ENCODE results near the gene GPT2.

The GPT2 gene

GRCh38 chr16:46928811-46929210 lies 44.6 kb downstream of the GPT2 start:
- H3K27ac ChIP-seq (replicated peaks) = no peak overlapping the region
- H3K27me3 ChIP-seq (ENCODE audit: insufficient read depth, poor library complexity, severe bottlenecking) = no peaks in the 10 kb centered on the region
- H3K4me3 ChIP-seq (replicated peaks; ENCODE audit: insufficient read depth, low read length) = no peak overlapping the region
- no peak for DNase-seq (ENCODE audit: low read depth in 1 of 2, low spot score in 1 of 2)
- no peak for TF ChIP-seq SPI1 (IDR thresholded peaks at IDR 0.05; ENCODE audit: borderline replicate concordance, low read depth)
- TF ChIP-seq REST (IDR thresholded peaks at IDR 0.05; ENCODE audit: insufficient replicate concordance, low read depth) = no peak
- no peak for TF ChIP-seq POLR2AphosphoS5 (IDR thresholded peaks at IDR 0.05; ENCODE audit: low read depth)
- TF ChIP-seq GABPA (IDR thresholded peaks at IDR 0.05; ENCODE audit: low read depth) = no peak
- no peak for TF ChIP-seq CTCF (IDR thresholded peaks at IDR 0.05; ENCODE audit: insufficient read depth, low read length)

GRCh38 chr16:46929378-46930332 lies 45.5 kb downstream of the GPT2 start:
- Histone ChIP-seq H3K4me3 (replicated peaks; ENCODE audit: insufficient read depth, low read length) (no peak overlapping the region), H3K27me3 (ENCODE audit: insufficient read depth, poor library complexity, severe bottlenecking) (no peaks in the 10 kb centered on the region), H3K27ac (replicated peaks) (no peak overlapping the region)
- DNase-seq (ENCODE audit: low read depth in 1 of 2, low spot score in 1 of 2) = peak; percentile 35 to 61
- no peak for TF ChIP-seq SPI1 (IDR thresholded peaks at IDR 0.05; ENCODE audit: borderline replicate concordance, low read depth)
- TF ChIP-seq CTCF (IDR thresholded peaks at IDR 0.05; ENCODE audit: insufficient read depth, low read length) = peak; percentile 90

- TF ChIP-seq GABPA (IDR thresholded peaks at IDR 0.05; ENCODE audit: low read depth) = no peak
- no peak for TF ChIP-seq REST (IDR thresholded peaks at IDR 0.05; ENCODE audit: insufficient replicate concordance, low read depth)
- TF ChIP-seq POLR2AphosphoS5 (IDR thresholded peaks at IDR 0.05; ENCODE audit: low read depth) = no peak
- no peak for TF ChIP-seq CTCF (IDR thresholded peaks at IDR 0.05; ENCODE audit: insufficient read depth, low read length)
- TF ChIP-seq SPI1 (IDR thresholded peaks at IDR 0.05; ENCODE audit: borderline replicate concordance, low read depth) = no peak
Observed at GRCh38 chr16:46930861-46931260, 46.7 kb downstream of the GPT2 start.

More at GRCh38 chr16:46930861-46931260, 46.7 kb downstream of the GPT2 start:
- H3K27ac ChIP-seq (replicated peaks) = no peak overlapping the region
- H3K4me3 ChIP-seq (replicated peaks; ENCODE audit: insufficient read depth, low read length) = no peak overlapping the region
- no peak for DNase-seq (ENCODE audit: low read depth in 1 of 2, low spot score in 1 of 2)
- H3K27me3 ChIP-seq (ENCODE audit: insufficient read depth, poor library complexity, severe bottlenecking) = no peaks in the 10 kb centered on the region
